Ishikawa (cell line): Measurements from ENCODE around the gene RCL1.

Source experiments
- EP300 ChIP-seq: IDR thresholded peaks from 2 replicates; pipeline ENCODE4 v1.6.1; 2012; ENCODE audit warnings: borderline replicate concordance
- MAX ChIP-seq: IDR thresholded peaks from 2 replicates; pipeline ENCODE4 v1.6.1; 2012
- YY1 ChIP-seq: IDR thresholded peaks from 2 replicates; pipeline ENCODE4 v1.6.1; 2012; ENCODE audit warnings: low read depth
- TF ChIP-seq, protein P1 (sequence below): IDR thresholded peaks from 2 replicates; pipeline ENCODE4 v1.6.1; 2012; ENCODE audit warnings: low read depth, mild to moderate bottlenecking

GRCh38 chr9:4857163-4857810 is 64.5 kb downstream of the RCL1 start:
- TF ChIP-seq EP300 (no peak), YY1 (no peak), MAX (no peak)
- TF ChIP-seq, protein P1, sequence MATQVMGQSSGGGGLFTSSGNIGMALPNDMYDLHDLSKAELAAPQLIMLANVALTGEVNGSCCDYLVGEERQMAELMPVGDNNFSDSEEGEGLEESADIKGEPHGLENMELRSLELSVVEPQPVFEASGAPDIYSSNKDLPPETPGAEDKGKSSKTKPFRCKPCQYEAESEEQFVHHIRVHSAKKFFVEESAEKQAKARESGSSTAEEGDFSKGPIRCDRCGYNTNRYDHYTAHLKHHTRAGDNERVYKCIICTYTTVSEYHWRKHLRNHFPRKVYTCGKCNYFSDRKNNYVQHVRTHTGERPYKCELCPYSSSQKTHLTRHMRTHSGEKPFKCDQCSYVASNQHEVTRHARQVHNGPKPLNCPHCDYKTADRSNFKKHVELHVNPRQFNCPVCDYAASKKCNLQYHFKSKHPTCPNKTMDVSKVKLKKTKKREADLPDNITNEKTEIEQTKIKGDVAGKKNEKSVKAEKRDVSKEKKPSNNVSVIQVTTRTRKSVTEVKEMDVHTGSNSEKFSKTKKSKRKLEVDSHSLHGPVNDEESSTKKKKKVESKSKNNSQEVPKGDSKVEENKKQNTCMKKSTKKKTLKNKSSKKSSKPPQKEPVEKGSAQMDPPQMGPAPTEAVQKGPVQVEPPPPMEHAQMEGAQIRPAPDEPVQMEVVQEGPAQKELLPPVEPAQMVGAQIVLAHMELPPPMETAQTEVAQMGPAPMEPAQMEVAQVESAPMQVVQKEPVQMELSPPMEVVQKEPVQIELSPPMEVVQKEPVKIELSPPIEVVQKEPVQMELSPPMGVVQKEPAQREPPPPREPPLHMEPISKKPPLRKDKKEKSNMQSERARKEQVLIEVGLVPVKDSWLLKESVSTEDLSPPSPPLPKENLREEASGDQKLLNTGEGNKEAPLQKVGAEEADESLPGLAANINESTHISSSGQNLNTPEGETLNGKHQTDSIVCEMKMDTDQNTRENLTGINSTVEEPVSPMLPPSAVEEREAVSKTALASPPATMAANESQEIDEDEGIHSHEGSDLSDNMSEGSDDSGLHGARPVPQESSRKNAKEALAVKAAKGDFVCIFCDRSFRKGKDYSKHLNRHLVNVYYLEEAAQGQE: no peak
